ENCODE results near the gene PDXK. TPM values are rescaled to one million over a fixed set of nuclear protein-coding genes. Genes with fewer than 3 reads are reported as not detected.

The PDXK gene
- polyA plus RNA-seq, 1 donor from 2014 or later, result 22.8 TPM

DNA sequence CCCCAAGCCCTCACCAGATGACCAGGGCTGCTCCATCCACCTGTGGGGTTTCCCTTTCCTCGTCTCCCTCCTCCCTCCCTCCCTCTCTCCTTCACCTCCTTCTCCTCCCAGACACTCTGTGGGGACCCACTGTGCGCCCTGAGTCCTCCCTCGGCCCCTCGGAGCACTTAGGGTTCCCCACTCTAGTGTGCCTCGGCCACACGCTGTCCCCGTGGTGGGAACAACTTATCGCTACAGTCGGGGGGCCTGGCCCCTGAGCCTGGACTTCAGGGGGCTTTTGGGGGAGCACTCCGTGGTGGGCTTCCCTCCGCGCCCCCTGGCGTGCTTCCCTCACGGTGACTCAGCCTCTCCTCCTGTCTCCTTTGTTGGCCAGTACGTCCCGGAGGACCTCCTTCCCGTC, 29.7 kb downstream of the PDXK start:
- no peaks in the 10 kb centered on the region for H3K36me3 ChIP-seq (ENCODE audit: insufficient read depth, low read length)
- TF ChIP-seq RAD21 (conservative IDR thresholded peaks at IDR 0.05) (no peak), POLR2AphosphoS5 (IDR thresholded peaks at IDR 0.05) (no peak), TAF1 (IDR thresholded peaks at IDR 0.05; ENCODE audit: low read depth) (no peak), SMC3 (conservative IDR thresholded peaks at IDR 0.05; ENCODE audit: poor library complexity) (no peak), EP300 (conservative IDR thresholded peaks at IDR 0.05; ENCODE audit: poor library complexity, severe bottlenecking) (no peak), MXI1 (conservative IDR thresholded peaks at IDR 0.05; ENCODE audit: poor library complexity, severe bottlenecking) (no peak), EZH2 (IDR thresholded peaks at IDR 0.05; ENCODE audit: borderline replicate concordance, insufficient read depth, low read length, poor library complexity, severe bottlenecking) (no peak)
- TF ChIP-seq, protein P1, sequence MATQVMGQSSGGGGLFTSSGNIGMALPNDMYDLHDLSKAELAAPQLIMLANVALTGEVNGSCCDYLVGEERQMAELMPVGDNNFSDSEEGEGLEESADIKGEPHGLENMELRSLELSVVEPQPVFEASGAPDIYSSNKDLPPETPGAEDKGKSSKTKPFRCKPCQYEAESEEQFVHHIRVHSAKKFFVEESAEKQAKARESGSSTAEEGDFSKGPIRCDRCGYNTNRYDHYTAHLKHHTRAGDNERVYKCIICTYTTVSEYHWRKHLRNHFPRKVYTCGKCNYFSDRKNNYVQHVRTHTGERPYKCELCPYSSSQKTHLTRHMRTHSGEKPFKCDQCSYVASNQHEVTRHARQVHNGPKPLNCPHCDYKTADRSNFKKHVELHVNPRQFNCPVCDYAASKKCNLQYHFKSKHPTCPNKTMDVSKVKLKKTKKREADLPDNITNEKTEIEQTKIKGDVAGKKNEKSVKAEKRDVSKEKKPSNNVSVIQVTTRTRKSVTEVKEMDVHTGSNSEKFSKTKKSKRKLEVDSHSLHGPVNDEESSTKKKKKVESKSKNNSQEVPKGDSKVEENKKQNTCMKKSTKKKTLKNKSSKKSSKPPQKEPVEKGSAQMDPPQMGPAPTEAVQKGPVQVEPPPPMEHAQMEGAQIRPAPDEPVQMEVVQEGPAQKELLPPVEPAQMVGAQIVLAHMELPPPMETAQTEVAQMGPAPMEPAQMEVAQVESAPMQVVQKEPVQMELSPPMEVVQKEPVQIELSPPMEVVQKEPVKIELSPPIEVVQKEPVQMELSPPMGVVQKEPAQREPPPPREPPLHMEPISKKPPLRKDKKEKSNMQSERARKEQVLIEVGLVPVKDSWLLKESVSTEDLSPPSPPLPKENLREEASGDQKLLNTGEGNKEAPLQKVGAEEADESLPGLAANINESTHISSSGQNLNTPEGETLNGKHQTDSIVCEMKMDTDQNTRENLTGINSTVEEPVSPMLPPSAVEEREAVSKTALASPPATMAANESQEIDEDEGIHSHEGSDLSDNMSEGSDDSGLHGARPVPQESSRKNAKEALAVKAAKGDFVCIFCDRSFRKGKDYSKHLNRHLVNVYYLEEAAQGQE (IDR thresholded peaks at IDR 0.05; ENCODE audit: borderline replicate concordance), result no peak
- TF ChIP-seq, protein P2, sequence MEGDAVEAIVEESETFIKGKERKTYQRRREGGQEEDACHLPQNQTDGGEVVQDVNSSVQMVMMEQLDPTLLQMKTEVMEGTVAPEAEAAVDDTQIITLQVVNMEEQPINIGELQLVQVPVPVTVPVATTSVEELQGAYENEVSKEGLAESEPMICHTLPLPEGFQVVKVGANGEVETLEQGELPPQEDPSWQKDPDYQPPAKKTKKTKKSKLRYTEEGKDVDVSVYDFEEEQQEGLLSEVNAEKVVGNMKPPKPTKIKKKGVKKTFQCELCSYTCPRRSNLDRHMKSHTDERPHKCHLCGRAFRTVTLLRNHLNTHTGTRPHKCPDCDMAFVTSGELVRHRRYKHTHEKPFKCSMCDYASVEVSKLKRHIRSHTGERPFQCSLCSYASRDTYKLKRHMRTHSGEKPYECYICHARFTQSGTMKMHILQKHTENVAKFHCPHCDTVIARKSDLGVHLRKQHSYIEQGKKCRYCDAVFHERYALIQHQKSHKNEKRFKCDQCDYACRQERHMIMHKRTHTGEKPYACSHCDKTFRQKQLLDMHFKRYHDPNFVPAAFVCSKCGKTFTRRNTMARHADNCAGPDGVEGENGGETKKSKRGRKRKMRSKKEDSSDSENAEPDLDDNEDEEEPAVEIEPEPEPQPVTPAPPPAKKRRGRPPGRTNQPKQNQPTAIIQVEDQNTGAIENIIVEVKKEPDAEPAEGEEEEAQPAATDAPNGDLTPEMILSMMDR (IDR thresholded peaks at IDR 0.05; ENCODE audit: poor library complexity, severe bottlenecking), result no peak
- H3F3A ChIP-seq (ENCODE audit: insufficient read depth, low read length, poor library complexity, severe bottlenecking), result no peaks in the 10 kb centered on the region
- no peak overlapping the region for H3K4me3 ChIP-seq (ENCODE audit: low read length)
- H3K79me2 ChIP-seq (replicated peaks; ENCODE audit: insufficient read depth, low read length), result no peaks in the 10 kb centered on the region
- no peak overlapping the region for H3K9ac ChIP-seq (ENCODE audit: low read length)
- no peak overlapping the region for H2AFZ ChIP-seq (ENCODE audit: low read depth, low read length)
- no peak overlapping the region for H3K27ac ChIP-seq (ENCODE audit: low read length)
- H3K27me3 ChIP-seq (ENCODE audit: insufficient read depth, low read depth, low read length), result no peaks in the 10 kb centered on the region
- H3K9me3 ChIP-seq (ENCODE audit: low read length), result no peaks in the 10 kb centered on the region
- no peak overlapping the region for H3K4me2 ChIP-seq (ENCODE audit: low read length)
- H3K9me2 ChIP-seq (ENCODE audit: insufficient read depth, low read length), result no peaks in the 10 kb centered on the region
- H4K20me1 ChIP-seq (ENCODE audit: insufficient read depth), result no peaks in the 10 kb centered on the region

DNA sequence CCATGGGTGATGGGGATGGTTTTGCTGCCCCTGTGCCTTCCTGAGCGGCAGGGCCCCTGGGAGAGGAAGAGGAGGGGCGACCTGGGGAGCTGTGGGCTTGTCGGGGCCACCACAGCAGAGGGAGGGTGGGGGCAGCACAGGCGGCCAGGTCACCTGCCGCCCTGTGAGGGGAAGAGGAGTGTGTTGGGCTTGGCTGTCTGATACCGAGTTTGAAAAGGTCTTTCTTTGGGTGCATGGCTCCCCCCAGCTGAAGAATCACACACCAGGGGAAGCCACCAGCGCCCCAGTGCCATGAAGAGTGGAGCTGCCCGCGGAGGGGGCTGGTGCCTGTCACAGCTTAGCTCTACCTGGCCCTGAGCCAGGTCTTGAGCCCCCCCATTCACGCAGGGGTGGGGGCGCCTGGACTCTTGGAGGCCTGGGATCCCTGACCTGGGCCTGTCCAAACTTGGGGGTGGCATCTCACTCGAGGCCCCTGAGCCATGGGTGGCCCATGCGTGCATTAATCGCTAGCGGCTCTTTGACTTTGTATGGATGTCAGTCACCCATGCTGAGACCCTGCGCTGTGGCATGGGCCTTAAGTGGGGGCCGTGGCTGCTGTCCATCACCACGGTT, 30.8 kb downstream of the PDXK start:
- Histone ChIP-seq H3K4me2 (ENCODE audit: low read length) (no peak overlapping the region), H3K9ac (ENCODE audit: low read length) (no peak overlapping the region), H3K4me3 (ENCODE audit: low read length) (no peak overlapping the region), H3K27me3 (ENCODE audit: insufficient read depth, low read depth, low read length) (no peaks in the 10 kb centered on the region), H3K27ac (ENCODE audit: low read length) (no peak overlapping the region), H3K36me3 (ENCODE audit: insufficient read depth, low read length) (no peaks in the 10 kb centered on the region), H3K9me2 (ENCODE audit: insufficient read depth, low read length) (no peaks in the 10 kb centered on the region), H3F3A (ENCODE audit: insufficient read depth, low read length, poor library complexity, severe bottlenecking) (no peaks in the 10 kb centered on the region), H3K79me2 (replicated peaks; ENCODE audit: insufficient read depth, low read length) (no peaks in the 10 kb centered on the region), H2AFZ (ENCODE audit: low read depth, low read length) (no peak overlapping the region), H3K9me3 (ENCODE audit: low read length) (no peaks in the 10 kb centered on the region), H4K20me1 (ENCODE audit: insufficient read depth) (no peaks in the 10 kb centered on the region)
- TF ChIP-seq POLR2AphosphoS5 (IDR thresholded peaks at IDR 0.05), result no peak
- TF ChIP-seq, protein P2 (IDR thresholded peaks at IDR 0.05; ENCODE audit: poor library complexity, severe bottlenecking), result no peak
- TF ChIP-seq RAD21 (conservative IDR thresholded peaks at IDR 0.05), result no peak
- TF ChIP-seq, protein P1 (IDR thresholded peaks at IDR 0.05; ENCODE audit: borderline replicate concordance), result no peak
- no peak for TF ChIP-seq EZH2 (IDR thresholded peaks at IDR 0.05; ENCODE audit: borderline replicate concordance, insufficient read depth, low read length, poor library complexity, severe bottlenecking)
- no peak for TF ChIP-seq MXI1 (conservative IDR thresholded peaks at IDR 0.05; ENCODE audit: poor library complexity, severe bottlenecking)
- TF ChIP-seq TAF1 (IDR thresholded peaks at IDR 0.05; ENCODE audit: low read depth), result no peak
- TF ChIP-seq EP300 (conservative IDR thresholded peaks at IDR 0.05; ENCODE audit: poor library complexity, severe bottlenecking), result no peak
- no peak for TF ChIP-seq SMC3 (conservative IDR thresholded peaks at IDR 0.05; ENCODE audit: poor library complexity)
